ENCODE results near the gene AP2A2. TPM values are rescaled to one million over a fixed set of nuclear protein-coding genes. Genes with fewer than 3 reads are reported as not detected.

AP2A2 gene
- total RNA-seq, 1 experiment from 2014 or later = 39.4 TPM

- CTCF ChIA-PET = no interaction called here
- no peaks in the 10 kb centered on the region for H3K9me3 ChIP-seq (ENCODE audit: insufficient read depth, low read depth)
- no peak overlapping the region for H3K4me3 ChIP-seq
- no peak for TF ChIP-seq EZH2 (IDR thresholded peaks at IDR 0.05; ENCODE audit: low read depth)
- TF ChIP-seq, protein P1, sequence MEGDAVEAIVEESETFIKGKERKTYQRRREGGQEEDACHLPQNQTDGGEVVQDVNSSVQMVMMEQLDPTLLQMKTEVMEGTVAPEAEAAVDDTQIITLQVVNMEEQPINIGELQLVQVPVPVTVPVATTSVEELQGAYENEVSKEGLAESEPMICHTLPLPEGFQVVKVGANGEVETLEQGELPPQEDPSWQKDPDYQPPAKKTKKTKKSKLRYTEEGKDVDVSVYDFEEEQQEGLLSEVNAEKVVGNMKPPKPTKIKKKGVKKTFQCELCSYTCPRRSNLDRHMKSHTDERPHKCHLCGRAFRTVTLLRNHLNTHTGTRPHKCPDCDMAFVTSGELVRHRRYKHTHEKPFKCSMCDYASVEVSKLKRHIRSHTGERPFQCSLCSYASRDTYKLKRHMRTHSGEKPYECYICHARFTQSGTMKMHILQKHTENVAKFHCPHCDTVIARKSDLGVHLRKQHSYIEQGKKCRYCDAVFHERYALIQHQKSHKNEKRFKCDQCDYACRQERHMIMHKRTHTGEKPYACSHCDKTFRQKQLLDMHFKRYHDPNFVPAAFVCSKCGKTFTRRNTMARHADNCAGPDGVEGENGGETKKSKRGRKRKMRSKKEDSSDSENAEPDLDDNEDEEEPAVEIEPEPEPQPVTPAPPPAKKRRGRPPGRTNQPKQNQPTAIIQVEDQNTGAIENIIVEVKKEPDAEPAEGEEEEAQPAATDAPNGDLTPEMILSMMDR (conservative IDR thresholded peaks at IDR 0.05) = no peak
- POLR2A ChIA-PET (ENCODE audit: unreplicated experiment) = no interaction called here
- H3K79me2 ChIP-seq (ENCODE audit: low read depth) = peaks cover 5% of the 10 kb centered on the region; the same call in 1 of the 2 replicates
- no peak for DNase-seq
- no peaks in the 10 kb centered on the region for H3K9me2 ChIP-seq (ENCODE audit: insufficient read depth)
- intact Hi-C loops (cut with micrococcal nuclease; ENCODE audit: unreplicated experiment) = no loop called here
- H3K36me3 ChIP-seq (ENCODE audit: low read depth) = no peaks in the 10 kb centered on the region
- H3F3A ChIP-seq (ENCODE audit: insufficient read depth, low read depth) = no peaks in the 10 kb centered on the region
- no peaks in the 10 kb centered on the region for H3K4me1 ChIP-seq (replicated peaks; ENCODE audit: insufficient read depth)
- no peak overlapping the region for H3K4me2 ChIP-seq
- no TSS peak for BruUV-seq (replicated peaks)
- no peak overlapping the region for H2AFZ ChIP-seq
- H3K27me3 ChIP-seq (ENCODE audit: insufficient read depth, low read depth) = no peaks in the 10 kb centered on the region
- H4K20me1 ChIP-seq (ENCODE audit: insufficient read depth) = peaks cover 5% of the 10 kb centered on the region; the same call in 1 of the 2 replicates
- H3K27ac ChIP-seq = no peak overlapping the region
Observed at GRCh38 chr11:934527-934926, 8.9 kb downstream of the AP2A2 start.

- H3K27me3 ChIP-seq (ENCODE audit: insufficient read depth, low read depth) = no peaks in the 10 kb centered on the region
- H3K9me2 ChIP-seq (ENCODE audit: insufficient read depth) = no peaks in the 10 kb centered on the region
- H3K79me2 ChIP-seq (ENCODE audit: low read depth) = peaks cover 8% of the 10 kb centered on the region
- no peak overlapping the region for H3K4me2 ChIP-seq
- no peak overlapping the region for H3K4me3 ChIP-seq
- BruUV-seq (replicated peaks) = no TSS peak
- CTCF ChIA-PET = no interaction called here
- TF ChIP-seq, protein P1 (conservative IDR thresholded peaks at IDR 0.05) = no peak
- TF ChIP-seq EZH2 (IDR thresholded peaks at IDR 0.05; ENCODE audit: low read depth) = no peak
- no peaks in the 10 kb centered on the region for H3K36me3 ChIP-seq (ENCODE audit: low read depth)
- H3K4me1 ChIP-seq (replicated peaks; ENCODE audit: insufficient read depth) = no peaks in the 10 kb centered on the region
- H2AFZ ChIP-seq = no peak overlapping the region
- no peak for DNase-seq
- intact Hi-C loops (cut with micrococcal nuclease; ENCODE audit: unreplicated experiment) = no loop called here
- H3F3A ChIP-seq (ENCODE audit: insufficient read depth, low read depth) = no peaks in the 10 kb centered on the region
- H3K27ac ChIP-seq = no peak overlapping the region
- POLR2A ChIA-PET (ENCODE audit: unreplicated experiment) = no interaction called here
- peaks cover 5% of the 10 kb centered on the region; the same call in 1 of the 2 replicates for H4K20me1 ChIP-seq (ENCODE audit: insufficient read depth)
- no peaks in the 10 kb centered on the region for H3K9me3 ChIP-seq (ENCODE audit: insufficient read depth, low read depth)
Observed at GRCh38 chr11:936199-936598, 10.5 kb downstream of the AP2A2 start.

DNA sequence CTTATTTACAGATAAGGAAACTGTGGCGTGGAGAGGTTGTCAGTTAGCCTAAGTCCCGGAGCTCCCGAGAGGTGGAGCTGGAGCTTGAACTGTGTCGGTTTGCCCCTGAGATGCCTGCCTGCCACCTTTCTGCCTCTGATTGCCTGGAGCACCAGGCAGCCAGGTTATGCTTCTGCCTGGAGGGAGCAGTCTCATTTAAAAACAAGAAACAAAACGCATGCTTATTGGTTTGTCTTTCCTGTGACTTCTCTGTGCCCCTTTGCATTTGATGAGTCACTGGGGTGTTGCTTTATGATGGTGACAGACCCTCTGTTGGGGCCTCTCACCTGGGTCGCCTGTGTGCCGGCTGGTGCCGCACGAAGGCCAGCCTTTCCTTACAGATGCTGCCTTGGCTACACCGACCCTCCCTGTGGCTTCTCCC is 12.2 kb downstream of the AP2A2 start:
- Histone ChIP-seq H2AFZ (no peak overlapping the region), H3K27me3 (ENCODE audit: insufficient read depth, low read depth) (no peaks in the 10 kb centered on the region), H3K27ac (no peak overlapping the region), H4K20me1 (ENCODE audit: insufficient read depth) (peaks cover 5% of the 10 kb centered on the region; the same call in 1 of the 2 replicates), H3K36me3 (ENCODE audit: low read depth) (no peaks in the 10 kb centered on the region), H3K9me3 (ENCODE audit: insufficient read depth, low read depth) (no peaks in the 10 kb centered on the region), H3K4me3 (no peak overlapping the region), H3K4me2 (no peak overlapping the region), H3K79me2 (ENCODE audit: low read depth) (peaks cover 14% of the 10 kb centered on the region), H3K9me2 (ENCODE audit: insufficient read depth) (no peaks in the 10 kb centered on the region), H3K4me1 (replicated peaks; ENCODE audit: insufficient read depth) (peaks cover 10% of the 10 kb centered on the region), H3F3A (ENCODE audit: insufficient read depth, low read depth) (no peaks in the 10 kb centered on the region)
- TF ChIP-seq, protein P1 (conservative IDR thresholded peaks at IDR 0.05) = no peak
- TF ChIP-seq EZH2 (IDR thresholded peaks at IDR 0.05; ENCODE audit: low read depth) = no peak
- ChIA-PET CTCF (no interaction called here), POLR2A (ENCODE audit: unreplicated experiment) (no interaction called here)
- no peak for DNase-seq
- BruUV-seq (replicated peaks) = no TSS peak
- intact Hi-C loops (cut with micrococcal nuclease; ENCODE audit: unreplicated experiment) = no loop called here

All from PC-9 (cell line).